ENCODE measurements around the gene ZSCAN12.
"Not testable (repeated sequence)": the region's sequence is repeated elsewhere in the genome, so short reads cannot be mapped to it uniquely, and the experiment has no call there.

Gene ZSCAN12

GRCh38 chr6:28425944-28426541 is 26.5 kb upstream of the ZSCAN12 start:
- peaks cover 22% of the 10 kb centered on the region; the same call in 1 of the 2 replicates for H3K27me3 ChIP-seq
- no peak overlapping the region for H3K9ac ChIP-seq
- peak overlapping the region; percentile 48 for H3K4me2 ChIP-seq
- H3K36me3 ChIP-seq: no peaks in the 10 kb centered on the region
- H3K4me3 ChIP-seq: no peak overlapping the region
- TF ChIP-seq Cebpa-rat (IDR thresholded peaks at IDR 0.05): no peak
- H3K4me1 ChIP-seq: peaks cover 14% of the 10 kb centered on the region
- no peak overlapping the region for H3K27ac ChIP-seq
- H4K20me1 ChIP-seq: no peaks in the 10 kb centered on the region
- H3K9me3 ChIP-seq: peaks cover 14% of the 10 kb centered on the region

GRCh38 chr6:28424163-28424562 is 24.6 kb upstream of the ZSCAN12 start:
- TF ChIP-seq Cebpa-rat (IDR thresholded peaks at IDR 0.05): no peak
- peaks cover 14% of the 10 kb centered on the region for H3K9me3 ChIP-seq
- H4K20me1 ChIP-seq: no peaks in the 10 kb centered on the region
- H3K9ac ChIP-seq: no peak overlapping the region
- H3K4me1 ChIP-seq: peaks cover 14% of the 10 kb centered on the region
- peaks cover 22% of the 10 kb centered on the region; the same call in 1 of the 2 replicates for H3K27me3 ChIP-seq
- no peaks in the 10 kb centered on the region for H3K36me3 ChIP-seq
- no peak overlapping the region for H3K4me3 ChIP-seq
- no peak overlapping the region for H3K27ac ChIP-seq
- H3K4me2 ChIP-seq: no peak overlapping the region

- Histone ChIP-seq H3K9me3 (peaks cover 14% of the 10 kb centered on the region), H3K9ac (no peak overlapping the region), H4K20me1 (no peaks in the 10 kb centered on the region), H3K27me3 (peaks cover 16% of the 10 kb centered on the region; the same call in 1 of the 2 replicates), H3K4me1 (peaks cover 14% of the 10 kb centered on the region), H3K27ac (no peak overlapping the region), H3K36me3 (no peaks in the 10 kb centered on the region), H3K4me3 (no peak overlapping the region), H3K4me2 (no peak overlapping the region)
- TF ChIP-seq Cebpa-rat (IDR thresholded peaks at IDR 0.05): no peak
These were observed 24.0 kb upstream of the ZSCAN12 start for GRCh38 chr6:28423546-28423945.

- H3K9me3 ChIP-seq: no peaks in the 10 kb centered on the region; the same call in 1 of the 2 replicates
- no peaks in the 10 kb centered on the region for H3K27me3 ChIP-seq
- no peak overlapping the region for H3K4me2 ChIP-seq
- H3K36me3 ChIP-seq: no peaks in the 10 kb centered on the region
- TF ChIP-seq Cebpa-rat (IDR thresholded peaks at IDR 0.05): no peak
- H3K4me1 ChIP-seq: no peaks in the 10 kb centered on the region
- no peak overlapping the region for H3K9ac ChIP-seq
- no peak overlapping the region for H3K4me3 ChIP-seq
- H3K27ac ChIP-seq: no peak overlapping the region
- no peaks in the 10 kb centered on the region for H4K20me1 ChIP-seq
These were observed 14.1 kb upstream of the ZSCAN12 start for GRCh38 chr6:28413681-28414080.

- no peak overlapping the region for H3K4me2 ChIP-seq
- no peaks in the 10 kb centered on the region; the same call in 1 of the 2 replicates for H3K9me3 ChIP-seq
- no peak overlapping the region for H3K9ac ChIP-seq
- no peaks in the 10 kb centered on the region for H3K27me3 ChIP-seq
- no peaks in the 10 kb centered on the region for H3K36me3 ChIP-seq
- no peaks in the 10 kb centered on the region for H4K20me1 ChIP-seq
- no peak for TF ChIP-seq Cebpa-rat (IDR thresholded peaks at IDR 0.05)
- no peak overlapping the region for H3K27ac ChIP-seq
- H3K4me1 ChIP-seq: no peaks in the 10 kb centered on the region
- H3K4me3 ChIP-seq: no peak overlapping the region
These were observed 11.2 kb upstream of the ZSCAN12 start for GRCh38 chr6:28410767-28411166.

GRCh38 chr6:28408076-28408802 is 8.7 kb upstream of the ZSCAN12 start:
- H3K9ac ChIP-seq: no peak overlapping the region
- no peak overlapping the region for H3K27ac ChIP-seq
- H3K36me3 ChIP-seq: no peaks in the 10 kb centered on the region
- no peaks in the 10 kb centered on the region for H3K4me1 ChIP-seq
- no peaks in the 10 kb centered on the region for H3K27me3 ChIP-seq
- H4K20me1 ChIP-seq: no peaks in the 10 kb centered on the region
- no peak overlapping the region for H3K4me2 ChIP-seq
- H3K9me3 ChIP-seq: no peaks in the 10 kb centered on the region
- no peak for TF ChIP-seq Cebpa-rat (IDR thresholded peaks at IDR 0.05)
- H3K4me3 ChIP-seq: no peak overlapping the region

- no peak for TF ChIP-seq Cebpa-rat (IDR thresholded peaks at IDR 0.05)
- Histone ChIP-seq H3K9me3 (no peaks in the 10 kb centered on the region), H3K27ac (no peak overlapping the region), H3K36me3 (no peaks in the 10 kb centered on the region), H3K4me1 (no peaks in the 10 kb centered on the region), H3K27me3 (no peaks in the 10 kb centered on the region), H3K4me3 (no peak overlapping the region), H4K20me1 (no peaks in the 10 kb centered on the region), H3K4me2 (no peak overlapping the region), H3K9ac (no peak overlapping the region)
These were observed 7.9 kb upstream of the ZSCAN12 start for GRCh38 chr6:28407401-28407800.

GRCh38 chr6:28403923-28404322 is 4.4 kb upstream of the ZSCAN12 start:
- H3K4me1 ChIP-seq, H3K27ac ChIP-seq, H3K4me2 ChIP-seq, H3K27me3 ChIP-seq, H3K9me3 ChIP-seq, H3K4me3 ChIP-seq, H3K36me3 ChIP-seq, H4K20me1 ChIP-seq, H3K9ac ChIP-seq: not testable (repeated sequence)

- Histone ChIP-seq H3K27me3 (peaks cover 9% of the 10 kb centered on the region; the same call in 1 of the 2 replicates), H3K4me2 (no peak overlapping the region), H3K36me3 (no peaks in the 10 kb centered on the region), H3K9me3 (peaks cover 9% of the 10 kb centered on the region), H3K4me3 (no peak overlapping the region), H3K27ac (no peak overlapping the region), H3K9ac (no peak overlapping the region), H4K20me1 (no peaks in the 10 kb centered on the region), H3K4me1 (peaks cover 7% of the 10 kb centered on the region; the same call in 1 of the 2 replicates)
- no peak for TF ChIP-seq Cebpa-rat (IDR thresholded peaks at IDR 0.05)
These were observed 2.6 kb upstream of the ZSCAN12 start for GRCh38 chr6:28402197-28402596.

- no peak for TF ChIP-seq Cebpa-rat (IDR thresholded peaks at IDR 0.05)
- peaks cover 9% of the 10 kb centered on the region; the same call in 1 of the 2 replicates for H3K27me3 ChIP-seq
- H3K36me3 ChIP-seq: no peaks in the 10 kb centered on the region
- peaks cover 7% of the 10 kb centered on the region; the same call in 1 of the 2 replicates for H3K4me1 ChIP-seq
- no peak overlapping the region for H3K27ac ChIP-seq
- H3K4me2 ChIP-seq: no peak overlapping the region
- no peaks in the 10 kb centered on the region for H4K20me1 ChIP-seq
- no peak overlapping the region for H3K9ac ChIP-seq
- H3K9me3 ChIP-seq: peaks cover 9% of the 10 kb centered on the region
- H3K4me3 ChIP-seq: no peak overlapping the region
These were observed 1.6 kb upstream of the ZSCAN12 start for GRCh38 chr6:28401172-28401571.

Data from BLaER1 (cell line).